ENCODE measurements around the gene PTPRK.

DNA sequence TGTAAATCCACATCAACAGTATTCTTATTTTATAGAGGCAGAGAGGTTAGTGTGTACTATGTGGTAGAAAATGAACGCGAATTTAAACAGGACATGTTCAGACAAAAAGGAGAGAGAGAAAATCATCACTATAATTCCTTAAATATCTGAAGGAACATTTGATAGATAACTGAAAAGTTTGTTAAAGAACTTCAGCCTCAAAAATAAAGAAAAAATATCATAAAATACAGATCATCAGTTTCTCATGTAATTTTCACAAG lies 169.2 kb downstream of the PTPRK start:
- no peak for TF ChIP-seq BHLHE40 (IDR thresholded peaks at IDR 0.05; ENCODE audit: borderline replicate concordance)
- no peak for TF ChIP-seq SUZ12 (IDR thresholded peaks at IDR 0.05)
- TF ChIP-seq SP1 (IDR thresholded peaks at IDR 0.05) = no peak
- TF ChIP-seq HDGF (IDR thresholded peaks at IDR 0.05; ENCODE audit: borderline replicate concordance) = no peak

Data from HEK293T (cell line).